GM23338 (cell line): ENCODE measurements around the gene VPS16. TPM values are rescaled to one million over a fixed set of nuclear protein-coding genes. Genes with fewer than 3 reads are reported as not detected.

Experiments used
- ATAC-seq: fragments of 200-7000 bp; cut with Tn5 transposase; 3 replicates; pipeline ENCODE4 v1.9.1; 2020
- DNase-seq: peaks from one replicate; pipeline ENCODE4 v3.0.0-alpha.2; 2015; ENCODE audit warnings: low spot score
- H2AFZ ChIP-seq: fragments of 200-600 bp; sonication (generic); 2 replicates; pipeline ENCODE4 v1.8.0; 2016; ENCODE audit warnings: antibody characterized with exemption, mild to moderate bottlenecking, moderate library complexity
- H3F3A ChIP-seq: fragments of 200-600 bp; sonication (generic); replicated peaks from 2 replicates; pipeline ENCODE4 v1.8.0; 2017; ENCODE audit warnings: antibody characterized with exemption, mixed run types, low read depth
- H3K27ac ChIP-seq: fragments of 200-600 bp; sonication (generic); 2 replicates; pipeline ENCODE4 v1.6.1; 2016; ENCODE audit warnings: low read depth
- H3K27me3 ChIP-seq: fragments of 200-600 bp; sonication (generic); 2 replicates; pipeline ENCODE4 v1.8.0; 2016; ENCODE audit warnings: mild to moderate bottlenecking, mixed run types, moderate library complexity; ENCODE audit not compliant: insufficient read depth
- H3K36me3 ChIP-seq: fragments of 200-600 bp; sonication (generic); 2 replicates; pipeline ENCODE4 v1.8.0; 2016; ENCODE audit warnings: mild to moderate bottlenecking; ENCODE audit not compliant: insufficient read depth
- H3K4me1 ChIP-seq: fragments of 200-600 bp; sonication (generic); 2 replicates; pipeline ENCODE4 v1.8.0; 2016; ENCODE audit warnings: mild to moderate bottlenecking, moderate library complexity; ENCODE audit not compliant: insufficient read depth
- H3K4me2 ChIP-seq: fragments of 200-600 bp; sonication (generic); 2 replicates; pipeline ENCODE4 v1.7.1; 2017; ENCODE audit warnings: mixed run types
- H3K4me3 ChIP-seq: fragments of 200-600 bp; sonication (generic); 2 replicates; pipeline ENCODE4 v1.6.1; 2016; ENCODE audit warnings: mixed run types
- H3K79me2 ChIP-seq: fragments of 200-600 bp; sonication (generic); replicated peaks from 2 replicates; pipeline ENCODE4 v1.8.0; 2017; ENCODE audit warnings: mild to moderate bottlenecking; ENCODE audit not compliant: insufficient read depth
- H3K9me2 ChIP-seq: fragments of 200-600 bp; sonication (generic); 2 replicates; pipeline ENCODE4 v1.8.0; 2017; ENCODE audit not compliant: insufficient read depth
- H4K20me1 ChIP-seq: fragments of 200-600 bp; sonication (generic); replicated peaks from 2 replicates; pipeline ENCODE4 v1.8.0; 2017; ENCODE audit warnings: mild to moderate bottlenecking; ENCODE audit not compliant: insufficient read depth
- H3K27ac Mint-ChIP-seq: 2 replicates; pipeline ENCODE4 v1.8.0; 2020; ENCODE audit warnings: inconsistent platforms, mild to moderate bottlenecking, moderate library complexity, mixed read lengths
- H3K27me3 Mint-ChIP-seq: 3 replicates; pipeline ENCODE4 v1.8.0; 2022; ENCODE audit warnings: low read depth, mild to moderate bottlenecking, moderate library complexity, mixed read lengths, inconsistent platforms; ENCODE audit not compliant: insufficient read depth, poor library complexity
- H3K36me3 Mint-ChIP-seq: 3 replicates; pipeline ENCODE4 v1.8.0; 2021; ENCODE audit warnings: low read depth, mild to moderate bottlenecking, inconsistent platforms, moderate library complexity, mixed read lengths
- H3K4me1 Mint-ChIP-seq: 3 replicates; pipeline ENCODE4 v1.8.0; 2020; ENCODE audit warnings: mild to moderate bottlenecking, inconsistent platforms, mixed read lengths
- H3K4me3 Mint-ChIP-seq: 3 replicates; pipeline ENCODE4 v1.8.0; 2021; ENCODE audit warnings: moderate library complexity, mild to moderate bottlenecking, inconsistent platforms, mixed read lengths
- H3K9me3 Mint-ChIP-seq: 3 replicates; pipeline ENCODE4 v1.8.0; 2020; ENCODE audit warnings: moderate library complexity, mild to moderate bottlenecking, inconsistent platforms, mixed read lengths
- CREB1 ChIP-seq: fragments of 250-450 bp; sonication (Bioruptor Pico); IDR thresholded peaks from 2 replicates; pipeline ENCODE4 v1.5.0; 2020; ENCODE audit warnings: low read depth, mild to moderate bottlenecking, moderate library complexity
- CTCF ChIP-seq, 2 experiments: fragments of 200-600 bp in 1 of 2; sonication (generic) in 1 of 2; conservative IDR thresholded peaks; 2 replicates each; pipeline versions ENCODE4 v1.5.1 to v1.6.1; 2016 to 2017; ENCODE audit warnings: antibody characterized with exemption in 2 of 2, low read depth in 2 of 2, mild to moderate bottlenecking in 2 of 2, moderate library complexity in 1 of 2
- EZH2 ChIP-seq: fragments of 200-600 bp; sonication (generic); IDR thresholded peaks from one replicate; pipeline ENCODE4 v1.8.0; 2017; ENCODE audit warnings: antibody characterized with exemption, mild to moderate bottlenecking, low read depth; ENCODE audit not compliant: unreplicated experiment
- EZH2phosphoT487 ChIP-seq: fragments of 200-600 bp; sonication (generic); IDR thresholded peaks from one replicate; pipeline ENCODE4 v1.8.1; 2018; ENCODE audit warnings: antibody characterized with exemption; ENCODE audit not compliant: unreplicated experiment
- JUNB ChIP-seq: IDR thresholded peaks from one replicate; pipeline ENCODE4 v1.6.1; 2016; ENCODE audit warnings: antibody characterized with exemption; ENCODE audit not compliant: unreplicated experiment
- NANOG ChIP-seq: IDR thresholded peaks from 2 replicates; pipeline ENCODE4 v1.6.1; 2016; ENCODE audit warnings: antibody characterized with exemption, borderline replicate concordance
- REST ChIP-seq: IDR thresholded peaks from one replicate; pipeline ENCODE4 v1.6.1; 2018; ENCODE audit warnings: antibody characterized with exemption; ENCODE audit not compliant: unreplicated experiment
- STAT1 ChIP-seq: IDR thresholded peaks from one replicate; pipeline ENCODE4 v1.6.1; 2016; ENCODE audit warnings: antibody characterized with exemption; ENCODE audit not compliant: unreplicated experiment
- ZNF114 ChIP-seq: fragments of 250-450 bp; sonication (Bioruptor Pico); IDR thresholded peaks from 2 replicates; pipeline ENCODE4 v1.5.0; 2020; ENCODE audit warnings: mild to moderate bottlenecking, moderate library complexity
- ZNF331 ChIP-seq: fragments of 250-450 bp; sonication (Bioruptor Pico); IDR thresholded peaks from 2 replicates; pipeline ENCODE4 v1.5.0; 2020; ENCODE audit warnings: low read depth, mild to moderate bottlenecking, moderate library complexity
- ZNF462 ChIP-seq: fragments of 250-450 bp; sonication (Bioruptor Pico); IDR thresholded peaks from 2 replicates; pipeline ENCODE4 v1.5.0; 2020; ENCODE audit warnings: mild to moderate bottlenecking, moderate library complexity
- polyA plus RNA-seq: library from polyadenylated mRNA; unstranded; fragments of >200 nt; fragmentation: Nextera tagmentation; extraction: Ambion mirVana; gene quantifications from 2 replicates; pipeline ENCODE4 v1.2.1, GENCODE V29; 2016
- total RNA-seq: library from RNA; depleted of rRNA; stranded (reverse); fragments of >200 nt; shearing (Covaris generic); gene quantifications from 2 replicates; pipeline ENCODE4 v1.2.3, GENCODE V29; 2014

Gene VPS16
- total and polyA plus RNA-seq, 2 experiments from 2014 or later, result 11.2 to 17.7 TPM

GRCh38 chr20:2814587-2815051, 25.9 kb upstream of the VPS16 start, which contains the start of gene C20orf141:
Gene C20orf141, plus strand, starts transcription at chr20:2814987. Its CDS starts 198 bp downstream, at chr20:2815185.
- no peak within 1 kb of the TSS for H3K27ac Mint-ChIP-seq
- H3K27ac ChIP-seq, result no peak within 1 kb of the TSS
- H3K4me3 ChIP-seq, result no peak within 1 kb of the TSS
- peaks cover 15% of the 10 kb centered on the region for H3K27me3 Mint-ChIP-seq
- H3K9me2 ChIP-seq, result no peaks in the 10 kb centered on the region
- H3K36me3 ChIP-seq, result no peaks in the 10 kb centered on the region
- H3K9me3 Mint-ChIP-seq, result peaks cover 7% of the 10 kb centered on the region
- H3K4me3 Mint-ChIP-seq, result no peak within 1 kb of the TSS
- H2AFZ ChIP-seq, result no peak within 1 kb of the TSS
- ATAC-seq, result no peak; the same call in 2 of the 3 replicates
- DNase-seq, result no peak
- H3K36me3 Mint-ChIP-seq, result no peaks in the 10 kb centered on the region
- no peaks in the 10 kb centered on the region for H3F3A ChIP-seq
- no peaks in the 10 kb centered on the region for H3K79me2 ChIP-seq
- no peaks in the 10 kb centered on the region for H3K4me1 ChIP-seq
- no peaks in the 10 kb centered on the region; the same call in 1 of the 3 replicates for H3K4me1 Mint-ChIP-seq
- H3K27me3 ChIP-seq, result peaks cover 56% of the 10 kb centered on the region
- TF ChIP-seq NANOG, result no peak
- no peak for TF ChIP-seq CREB1
- no peak for TF ChIP-seq EZH2
- no peak for TF ChIP-seq CTCF (conservative IDR thresholded peaks at IDR 0.05; ENCODE audit: low read depth in 2 of 2)
- no peak for TF ChIP-seq JUNB
- no peak for TF ChIP-seq ZNF462
- no peak for TF ChIP-seq STAT1
- TF ChIP-seq ZNF114, result no peak
- no peak for TF ChIP-seq EZH2phosphoT487
- no peak for TF ChIP-seq REST
- no peak for TF ChIP-seq ZNF331 (CRISPR knock-in tag)
- H3K4me2 ChIP-seq, result no peak within 1 kb of the TSS
- no peaks in the 10 kb centered on the region for H4K20me1 ChIP-seq
